Muscle layer of duodenum (tissue), 2 donors: ENCODE measurements around the gene ANKRD13B.

Experiments
- H3K27ac ChIP-seq: one replicate; pipeline ENCODE4 v1.7.0; 2013; ENCODE audit warnings: mild to moderate bottlenecking, low read length
- H3K27me3 ChIP-seq: one replicate; pipeline ENCODE4 v1.7.0; 2013; ENCODE audit warnings: low read depth, mild to moderate bottlenecking, control low read depth, low read length
- H3K36me3 ChIP-seq, 2 donors: one replicate each; pipeline ENCODE4 v1.7.0; 2013; ENCODE audit warnings: low read length in 2 of 2, control low read depth in 1 of 2, mild to moderate bottlenecking in 1 of 2; ENCODE audit not compliant: insufficient read depth in 2 of 2, control insufficient read depth in 1 of 2
- H3K4me1 ChIP-seq, 2 donors: one replicate each; pipeline ENCODE4 v1.7.0; 2013; ENCODE audit warnings: low read length in 2 of 2, mild to moderate bottlenecking in 2 of 2, control low read depth in 1 of 2, moderate library complexity in 1 of 2; ENCODE audit not compliant: insufficient read depth in 2 of 2, control insufficient read depth in 1 of 2
- H3K4me3 ChIP-seq, 2 donors: one replicate each; pipeline ENCODE4 v1.7.0; 2013; ENCODE audit warnings: low read length in 2 of 2, low read depth in 1 of 2, mild to moderate bottlenecking in 1 of 2
- H3K9me3 ChIP-seq, 2 donors: one replicate each; pipeline ENCODE4 v1.7.0; 2013; ENCODE audit warnings: low read length in 2 of 2, control low read depth in 1 of 2, mild to moderate bottlenecking in 1 of 2; ENCODE audit not compliant: control insufficient read depth in 1 of 2
- donor health status: healthy.

ANKRD13B gene

DNA sequence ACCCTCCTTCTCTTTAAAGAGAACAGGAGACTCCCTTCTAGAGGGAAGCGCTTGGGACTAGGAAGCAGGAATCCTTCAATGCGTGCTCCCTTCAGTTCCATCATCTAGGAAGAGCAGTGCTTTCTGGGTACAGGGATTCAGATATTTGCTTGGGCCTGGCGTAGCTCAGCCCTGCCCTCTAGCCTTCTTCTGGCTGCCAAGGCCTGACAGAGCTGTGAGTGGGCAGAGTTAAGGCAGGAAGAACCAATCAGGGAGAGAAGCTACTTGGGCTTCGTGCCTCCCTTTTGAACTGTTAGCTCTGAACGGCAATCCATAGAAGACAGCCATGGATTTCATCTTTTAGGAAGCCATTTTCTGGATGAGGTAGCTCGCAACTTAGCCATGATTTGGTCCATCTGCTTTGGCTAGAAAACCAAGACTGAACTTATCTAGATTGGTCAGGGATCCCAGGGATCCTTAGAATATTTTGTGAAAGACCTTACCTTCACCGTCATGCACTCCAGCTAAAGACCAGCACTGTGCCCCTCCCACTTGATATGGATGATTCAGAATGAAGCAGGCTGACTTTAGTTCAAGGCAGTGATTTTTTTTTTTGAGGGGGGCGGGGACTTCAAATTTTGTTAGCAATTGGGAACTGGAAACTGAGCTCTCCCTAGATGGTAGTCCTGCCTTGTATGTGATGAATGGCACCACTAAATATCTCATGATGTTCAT, 32.3 kb downstream of the ANKRD13B start:
- H3K4me3 ChIP-seq, result no peak overlapping the region
- peaks cover 0 to 30% of the 10 kb centered on the region in 2 donors for H3K4me1 ChIP-seq
- no peaks in the 10 kb centered on the region for H3K36me3 ChIP-seq
- no peaks in the 10 kb centered on the region for H3K9me3 ChIP-seq
- H3K27ac ChIP-seq, result no peak overlapping the region
- no peaks in the 10 kb centered on the region for H3K27me3 ChIP-seq

DNA sequence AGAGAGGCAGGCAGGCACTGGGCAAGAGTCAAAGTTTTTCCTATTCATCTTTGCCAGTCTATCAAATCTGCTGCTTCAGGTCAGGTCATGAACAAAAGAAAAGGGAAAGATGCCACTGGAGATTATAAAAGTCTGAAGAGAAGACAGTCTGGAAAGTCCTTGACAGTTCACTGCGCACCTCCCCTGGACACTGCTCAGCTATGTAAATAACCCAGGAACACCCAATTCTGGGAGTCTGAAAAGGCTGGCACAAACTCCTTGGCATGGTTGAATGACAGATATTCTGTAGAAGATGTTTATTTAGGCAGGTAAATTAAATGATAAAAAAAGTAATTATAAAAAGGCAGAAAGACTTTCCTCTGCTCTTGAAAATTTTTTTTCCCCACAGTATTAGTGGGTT, 35.0 kb downstream of the ANKRD13B start:
- Histone ChIP-seq H3K9me3 (no peaks in the 10 kb centered on the region), H3K4me1 (peaks cover 0 to 8% of the 10 kb centered on the region in 2 donors), H3K27ac (no peak overlapping the region), H3K4me3 (no peak overlapping the region), H3K27me3 (no peaks in the 10 kb centered on the region), H3K36me3 (peaks cover 21% of the 10 kb centered on the region in 2 donors)

DNA sequence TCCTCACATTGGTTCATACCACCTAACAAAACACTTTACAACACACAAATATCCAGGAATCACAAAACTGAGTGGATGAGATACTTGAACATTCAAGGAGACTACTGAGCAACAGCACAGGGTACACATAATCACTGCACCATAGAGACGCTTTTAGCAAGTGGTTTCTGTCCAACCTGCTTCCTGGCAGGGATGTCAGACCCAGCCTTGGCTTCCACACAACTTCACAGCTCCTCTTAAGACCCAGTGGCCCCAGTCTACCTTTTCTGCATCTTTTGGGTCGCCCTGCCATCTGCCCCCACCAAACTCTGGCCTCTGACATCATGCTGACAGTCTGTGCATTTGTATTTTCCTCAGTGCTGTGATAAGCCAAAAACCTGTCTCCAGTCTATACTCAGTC, 35.7 kb downstream of the ANKRD13B start:
- Histone ChIP-seq H3K27ac (no peak overlapping the region), H3K4me3 (no peak overlapping the region), H3K36me3 (peaks cover 21% of the 10 kb centered on the region in 2 donors), H3K9me3 (no peaks in the 10 kb centered on the region), H3K27me3 (no peaks in the 10 kb centered on the region), H3K4me1 (peaks cover 0 to 5% of the 10 kb centered on the region in 2 donors)

DNA sequence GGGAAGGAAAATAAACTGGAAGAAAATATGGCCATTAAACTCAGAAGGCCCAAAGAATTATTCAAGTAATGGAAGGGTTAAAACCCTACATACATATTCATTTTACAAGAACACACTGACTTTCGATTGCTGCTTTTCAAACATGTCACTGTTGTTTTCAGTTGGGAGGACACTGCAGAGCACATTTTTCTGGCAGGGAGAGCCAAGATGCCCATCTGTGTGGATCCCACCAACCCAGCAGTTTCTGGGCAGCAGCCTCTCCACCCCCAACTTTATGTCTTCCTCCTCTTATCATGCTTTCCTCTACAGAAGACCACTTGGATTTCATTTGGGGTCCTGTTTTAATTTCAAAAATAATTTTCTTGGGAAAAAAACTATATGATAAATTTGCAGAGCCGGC, 36.9 kb downstream of the ANKRD13B start:
- Histone ChIP-seq H3K4me1 (peaks cover 0 to 5% of the 10 kb centered on the region in 2 donors), H3K27ac (no peak overlapping the region), H3K9me3 (no peaks in the 10 kb centered on the region)

DNA sequence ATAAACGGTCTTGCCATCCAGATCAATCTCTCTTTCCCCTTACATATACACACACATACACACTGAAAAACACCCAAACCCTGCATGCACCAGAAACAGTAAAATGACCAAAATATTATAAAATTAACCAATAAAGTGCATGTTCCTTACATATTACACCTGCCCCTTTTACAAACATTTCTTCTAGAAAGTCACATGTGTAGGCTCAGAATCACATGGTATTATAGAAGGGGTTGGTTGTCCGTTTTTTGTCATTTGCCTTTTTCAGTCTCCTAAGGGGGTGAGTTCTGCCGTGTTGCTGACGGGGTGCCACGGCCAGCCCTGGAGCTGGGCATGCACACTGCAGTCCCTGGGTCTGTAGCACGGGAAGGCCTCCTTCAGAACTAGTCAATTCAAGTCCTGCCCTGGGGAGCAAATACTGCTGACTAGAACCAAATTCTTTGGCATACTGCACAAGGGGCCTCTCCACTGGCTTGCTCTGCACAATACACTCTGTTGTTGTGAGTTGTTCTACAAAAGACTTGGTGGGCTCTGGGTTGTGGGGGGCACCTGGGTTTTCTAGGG, 37.8 kb downstream of the ANKRD13B start:
- Histone ChIP-seq H3K4me1 (peaks cover 0 to 5% of the 10 kb centered on the region in 2 donors), H3K36me3 (peaks cover 22 to 26% of the 10 kb centered on the region in 2 donors), H3K27me3 (no peaks in the 10 kb centered on the region), H3K4me3 (no peak overlapping the region), H3K9me3 (no peaks in the 10 kb centered on the region), H3K27ac (no peak overlapping the region)

More for the DNA sequence above, 36.9 kb downstream of the ANKRD13B start:
- no peak overlapping the region for H3K4me3 ChIP-seq
- no peaks in the 10 kb centered on the region for H3K27me3 ChIP-seq
- peaks cover 21 to 26% of the 10 kb centered on the region in 2 donors for H3K36me3 ChIP-seq

DNA sequence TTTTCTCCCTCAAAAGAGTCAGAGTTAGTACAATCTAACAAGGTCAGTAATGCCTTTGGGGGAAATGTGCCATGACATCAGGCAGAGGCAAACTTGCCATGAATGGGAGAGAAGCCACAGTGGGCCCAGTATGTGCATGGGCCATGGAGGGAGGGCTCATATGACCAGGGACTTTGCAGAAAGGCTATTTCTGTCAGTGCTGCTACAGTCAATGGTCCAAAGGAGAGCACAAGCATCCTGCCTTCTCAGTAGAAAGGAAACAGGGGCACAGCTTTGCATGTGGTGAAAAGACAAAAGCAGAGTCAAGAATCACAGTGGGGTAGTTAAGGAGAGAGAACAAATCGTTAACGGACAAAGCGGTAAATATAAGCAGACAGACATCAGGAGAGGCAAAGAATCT, 41.0 kb downstream of the ANKRD13B start:
- Histone ChIP-seq H3K4me1 (peaks cover 0 to 3% of the 10 kb centered on the region in 2 donors), H3K27ac (no peak overlapping the region), H3K36me3 (peaks cover 30 to 36% of the 10 kb centered on the region in 2 donors), H3K27me3 (no peaks in the 10 kb centered on the region), H3K4me3 (no peak overlapping the region), H3K9me3 (no peaks in the 10 kb centered on the region)

DNA sequence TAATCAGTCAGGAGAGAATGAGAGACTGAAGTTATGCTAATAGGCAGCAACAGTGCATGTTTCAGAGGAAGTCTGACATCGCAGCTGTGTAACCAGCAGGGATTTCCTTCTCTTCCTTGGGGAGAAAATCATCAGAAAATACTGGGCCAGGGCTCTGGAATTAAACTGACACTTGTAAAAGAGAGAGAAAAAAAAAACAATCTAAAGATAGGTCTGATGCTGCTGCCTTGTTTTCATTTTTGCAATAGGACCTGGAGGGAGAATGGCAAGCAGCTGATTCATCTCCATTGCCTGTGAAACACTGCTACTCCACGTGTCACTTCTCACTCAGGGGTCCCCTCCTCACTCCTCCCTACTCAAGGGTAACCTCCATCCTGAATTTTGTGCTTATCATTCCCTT, 47.5 kb downstream of the ANKRD13B start:
- Histone ChIP-seq H3K36me3 (peaks cover 9 to 10% of the 10 kb centered on the region in 2 donors), H3K27me3 (no peaks in the 10 kb centered on the region), H3K9me3 (no peaks in the 10 kb centered on the region), H3K27ac (no peak overlapping the region), H3K4me3 (no peak overlapping the region), H3K4me1 (peaks cover 4 to 11% of the 10 kb centered on the region in 2 donors)

DNA sequence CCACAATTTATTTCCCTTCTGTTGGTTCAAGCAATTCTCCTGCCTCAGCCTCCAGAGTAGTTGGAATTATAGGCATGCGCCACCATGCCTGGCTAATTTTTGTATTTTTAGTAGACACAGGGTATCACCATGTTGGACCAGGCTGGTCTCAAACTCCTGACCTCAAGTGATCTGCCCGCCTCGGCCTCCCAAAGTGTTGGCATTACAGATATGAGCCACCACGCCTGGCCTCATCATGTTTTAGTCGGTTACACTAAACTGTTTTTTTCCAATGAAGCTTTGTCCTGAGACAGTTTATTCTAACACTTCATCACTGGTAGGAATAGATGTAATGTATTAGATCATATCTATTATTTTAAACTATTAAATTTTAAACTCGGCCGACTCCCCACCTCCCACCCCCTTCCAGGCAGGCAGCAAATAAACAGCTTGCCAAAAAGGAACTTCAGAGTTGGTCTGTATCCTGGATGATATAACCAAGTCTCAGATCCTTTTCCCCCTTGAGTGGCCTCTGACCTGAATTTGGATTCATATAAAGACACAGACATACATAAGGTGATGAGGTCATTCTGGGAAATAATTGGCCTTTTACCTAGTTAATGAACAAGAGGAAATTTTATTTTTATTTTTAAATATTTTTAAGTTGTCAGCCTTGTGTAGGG, 48.2 kb downstream of the ANKRD13B start:
- Histone ChIP-seq H3K9me3 (no peaks in the 10 kb centered on the region), H3K27ac (no peak overlapping the region), H3K4me3 (no peak overlapping the region), H3K27me3 (no peaks in the 10 kb centered on the region), H3K4me1 (peaks cover 4 to 18% of the 10 kb centered on the region in 2 donors), H3K36me3 (peaks cover 4 to 5% of the 10 kb centered on the region in 2 donors)

DNA sequence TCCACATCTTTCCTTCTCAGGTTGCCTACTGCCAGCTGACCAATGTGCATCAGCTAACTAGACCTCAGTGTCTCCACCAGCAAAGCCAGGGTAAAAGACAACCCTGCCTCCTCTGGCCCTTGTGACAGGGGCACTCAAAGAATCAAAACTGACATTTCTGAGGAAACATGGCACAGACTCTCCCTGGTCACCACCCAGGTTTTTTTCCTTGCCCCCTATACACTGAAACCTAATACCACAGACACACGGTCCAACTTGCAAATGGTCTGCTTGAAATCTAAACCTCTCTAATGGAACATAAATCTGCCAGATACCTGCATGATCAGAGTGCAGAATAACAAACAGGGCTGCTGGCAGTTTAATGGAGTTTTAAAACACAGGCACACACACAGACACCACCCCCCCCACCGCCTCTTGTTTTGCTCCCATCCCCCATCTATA, 49.3 kb downstream of the ANKRD13B start:
- Histone ChIP-seq H3K4me1 (peaks cover 4 to 21% of the 10 kb centered on the region in 2 donors), H3K9me3 (no peaks in the 10 kb centered on the region), H3K36me3 (no peaks in the 10 kb centered on the region), H3K4me3 (no peak overlapping the region), H3K27me3 (no peaks in the 10 kb centered on the region), H3K27ac (no peak overlapping the region)

DNA sequence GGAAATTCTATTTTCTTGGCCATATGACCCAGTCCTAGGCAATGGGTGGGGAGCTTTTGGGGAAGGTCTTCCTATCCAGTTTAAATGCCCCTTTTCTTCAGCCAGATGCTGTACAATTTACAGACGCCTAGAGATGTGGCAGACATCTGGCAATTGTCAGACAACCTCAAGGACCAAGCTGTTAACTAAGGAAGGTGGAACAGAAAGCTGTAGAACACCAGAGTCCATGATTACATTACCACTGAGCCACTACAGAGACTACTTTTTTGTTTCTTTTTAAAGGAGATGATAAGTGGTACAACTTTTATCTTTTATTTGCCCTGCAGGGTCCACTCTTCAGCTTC, 50.9 kb downstream of the ANKRD13B start:
- H3K4me1 ChIP-seq, result peaks cover 4 to 21% of the 10 kb centered on the region in 2 donors
- no peak overlapping the region for H3K4me3 ChIP-seq
- H3K27ac ChIP-seq, result no peak overlapping the region
- H3K36me3 ChIP-seq, result peaks cover 8 to 12% of the 10 kb centered on the region in 2 donors
- H3K9me3 ChIP-seq, result no peaks in the 10 kb centered on the region
- no peaks in the 10 kb centered on the region for H3K27me3 ChIP-seq

DNA sequence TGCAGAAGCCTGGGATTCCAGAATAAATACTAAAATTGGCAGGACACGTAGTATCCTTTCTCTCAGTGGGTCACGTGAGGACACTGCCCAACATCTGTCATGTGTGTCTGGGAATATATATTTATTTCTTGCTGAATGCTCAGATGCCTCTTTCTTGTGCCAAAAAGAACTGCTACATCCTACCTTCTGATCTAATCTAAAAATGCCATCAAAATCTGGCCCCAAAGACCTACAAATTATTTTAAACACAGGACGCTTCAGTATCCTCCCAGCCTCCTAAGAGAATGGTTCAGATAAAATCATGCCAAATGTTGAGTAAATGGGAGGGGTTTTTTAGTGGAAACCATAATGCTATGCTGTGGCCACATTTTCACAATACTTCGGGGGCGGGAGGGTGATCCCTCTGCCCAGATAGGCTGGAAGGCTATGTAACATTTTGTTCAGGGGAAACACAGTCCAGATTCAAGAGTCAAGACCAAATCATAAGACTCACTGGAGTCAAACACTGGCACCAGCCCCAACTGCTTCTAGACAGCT, 52.7 kb downstream of the ANKRD13B start:
- Histone ChIP-seq H3K9me3 (no peaks in the 10 kb centered on the region), H3K4me1 (peaks cover 0 to 13% of the 10 kb centered on the region in 2 donors), H3K36me3 (peaks cover 12 to 15% of the 10 kb centered on the region in 2 donors), H3K27ac (peak overlapping the region; percentile 35), H3K27me3 (no peaks in the 10 kb centered on the region), H3K4me3 (no peak overlapping the region)
